HG03469 (cell line): ENCODE data around the gene AGXT.

ENCODE experiments used
- ATAC-seq: cut with Tn5 transposase; IDR thresholded peaks from one replicate; pipeline ENCODE4 v1.9.1; 2021; ENCODE audit warnings: mild to moderate bottlenecking, moderate library complexity, moderate number of reproducible peaks; ENCODE audit not compliant: unreplicated experiment

The AGXT gene

GRCh38 chr2:240925191-240925567 lies 56.6 kb downstream of the AGXT start:
- ATAC-seq = no peak

- ATAC-seq = no peak
Measured at GRCh38 chr2:240925568-240926515, 57.2 kb downstream of the AGXT start.

DNA sequence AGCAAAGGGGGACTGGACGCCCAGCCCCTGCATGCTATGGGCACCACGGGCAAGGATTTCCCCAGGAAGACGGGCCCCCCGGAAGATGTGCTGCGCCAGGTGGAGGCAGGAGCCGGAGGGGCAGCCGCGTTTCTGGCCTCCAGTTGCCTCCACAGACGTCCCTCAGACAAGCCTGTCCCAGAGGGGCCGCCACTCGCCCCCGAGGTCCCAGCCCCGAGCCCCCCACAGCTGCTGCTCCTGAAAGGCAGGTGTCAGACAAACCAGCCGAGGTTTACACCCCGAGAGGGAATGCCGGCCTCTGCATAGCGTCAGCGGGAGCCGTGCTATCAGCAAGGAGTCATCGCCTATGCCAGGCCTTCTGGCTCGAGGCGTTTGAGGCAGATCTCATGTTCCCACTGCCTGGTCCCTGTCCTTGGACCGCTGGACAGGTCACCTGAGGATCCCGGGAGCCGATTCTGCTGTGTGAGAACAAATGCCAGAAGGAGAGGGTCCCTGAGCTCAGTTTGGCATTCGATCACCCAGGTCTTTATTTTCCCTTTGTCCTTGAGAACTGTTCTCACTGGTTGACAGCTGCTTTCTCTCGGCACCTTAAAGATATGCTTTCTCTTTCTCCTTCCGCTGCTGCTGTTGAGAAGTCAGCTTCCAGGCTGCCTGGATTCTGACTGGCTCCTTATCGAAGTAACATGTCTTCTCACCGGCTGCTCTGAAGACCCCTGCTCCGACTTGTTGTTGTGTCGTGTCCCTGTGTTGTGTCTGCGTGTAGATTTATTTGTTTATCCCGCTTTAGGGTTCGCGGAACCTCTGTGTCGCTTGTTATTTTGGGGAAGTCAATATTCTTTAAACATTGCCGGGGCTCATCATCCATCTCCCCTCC lies 58.1 kb downstream of the AGXT start:
- no peak for ATAC-seq

DNA sequence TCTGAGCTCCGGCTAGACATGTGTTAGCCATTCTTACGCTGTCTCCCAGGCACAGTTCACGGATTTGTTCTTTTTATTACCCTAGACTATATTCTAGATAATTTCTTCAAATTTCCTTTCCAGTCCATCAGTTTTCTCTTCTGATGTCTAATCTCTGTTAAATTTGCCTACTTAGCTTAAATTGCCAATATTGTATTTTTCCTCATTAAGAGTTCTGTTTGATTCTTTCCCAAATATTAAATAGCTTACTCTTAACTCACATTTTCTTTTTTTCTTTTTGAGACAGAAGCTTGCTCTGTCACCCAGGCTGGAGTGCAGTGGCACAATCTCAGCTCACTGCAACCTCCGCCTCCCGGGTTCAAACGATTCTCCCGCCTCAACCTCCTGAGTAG lies 58.8 kb downstream of the AGXT start:
- no peak for ATAC-seq

GRCh38 chr2:240928476-240929363 lies 60.1 kb downstream of the AGXT start:
- no peak for ATAC-seq

GRCh38 chr2:240929364-240930095 lies 60.9 kb downstream of the AGXT start:
- ATAC-seq = no peak
